ENCODE measurements around the gene IL1F10. TPM values are rescaled to one million over a fixed set of nuclear protein-coding genes. Genes with fewer than 3 reads are reported as not detected.
A peak's percentile ranks its signal among the peaks of the same experiment; 100 is the strongest.

The IL1F10 gene
- total and polyA plus RNA-seq, 2 of the 13 experiments (the other 11 are each of a cell fraction or from before 2014, with no cell fraction given): not detected

GRCh38 chr2:113088213-113088992 lies 20.6 kb downstream of the IL1F10 start (continued):
- TF ChIP-seq NCOR1 (IDR thresholded peaks at IDR 0.05; ENCODE audit: borderline replicate concordance, low read length) (peak; percentile 65; the same call in 1 of the 2 replicates), NFYC (CRISPR knock-in tag; IDR thresholded peaks at IDR 0.05) (no peak), KLF11 (CRISPR knock-in tag; IDR thresholded peaks at IDR 0.05) (no peak), MYNN (CRISPR knock-in tag; IDR thresholded peaks at IDR 0.05; ENCODE audit: low read depth) (no peak), ETS1 (CRISPR knock-in tag; IDR thresholded peaks at IDR 0.05) (no peak), BRCA1 (CRISPR knock-in tag; IDR thresholded peaks at IDR 0.05) (no peak), ATF3 (CRISPR knock-in tag; IDR thresholded peaks at IDR 0.05) (no peak), ZSCAN30 (CRISPR knock-in tag; IDR thresholded peaks at IDR 0.05) (no peak; the same call in 1 of the 2 replicates), ZNF816 (CRISPR knock-in tag; IDR thresholded peaks at IDR 0.05; ENCODE audit: borderline replicate concordance) (no peak), ZNF883 (CRISPR knock-in tag; IDR thresholded peaks at IDR 0.05; ENCODE audit: not compliant biosample characterization) (no peak), AFF4 (CRISPR knock-in tag; IDR thresholded peaks at IDR 0.05) (no peak), HOXA9 (CRISPR knock-in tag; IDR thresholded peaks at IDR 0.05; ENCODE audit: borderline replicate concordance) (0 out of 2 replicates have a peak, but pooled peaks have one; percentile 24), NR3C1 (CRISPR knock-in tag; IDR thresholded peaks at IDR 0.05) (no peak), ZBTB3 (CRISPR knock-in tag; IDR thresholded peaks at IDR 0.05; ENCODE audit: borderline replicate concordance, low read depth) (no peak), IKZF4 (CRISPR knock-in tag; IDR thresholded peaks at IDR 0.05; ENCODE audit: borderline replicate concordance, low read depth, not compliant biosample characterization) (no peak), CREB3 (CRISPR knock-in tag; IDR thresholded peaks at IDR 0.05) (no peak), KDM5A (IDR thresholded peaks at IDR 0.05; ENCODE audit: borderline replicate concordance, low read length) (no peak), KLF9 (CRISPR knock-in tag; IDR thresholded peaks at IDR 0.05; ENCODE audit: low read depth) (no peak), CREBL2 (CRISPR knock-in tag; IDR thresholded peaks at IDR 0.05; ENCODE audit: borderline replicate concordance) (no peak), NFIC (IDR thresholded peaks at IDR 0.05; ENCODE audit: low read length) (0 out of 2 replicates have a peak, but pooled peaks have one; percentile 48), CTCF (CRISPR knock-in tag; IDR thresholded peaks at IDR 0.05) (no peak)

All from HepG2 (cell line).